ENCODE measurements around the gene ZNF132.
"Not testable (repeated sequence)": the region's sequence is repeated elsewhere in the genome, so short reads cannot be mapped to it uniquely, and the experiment has no call there.

ZNF132 gene

DNA sequence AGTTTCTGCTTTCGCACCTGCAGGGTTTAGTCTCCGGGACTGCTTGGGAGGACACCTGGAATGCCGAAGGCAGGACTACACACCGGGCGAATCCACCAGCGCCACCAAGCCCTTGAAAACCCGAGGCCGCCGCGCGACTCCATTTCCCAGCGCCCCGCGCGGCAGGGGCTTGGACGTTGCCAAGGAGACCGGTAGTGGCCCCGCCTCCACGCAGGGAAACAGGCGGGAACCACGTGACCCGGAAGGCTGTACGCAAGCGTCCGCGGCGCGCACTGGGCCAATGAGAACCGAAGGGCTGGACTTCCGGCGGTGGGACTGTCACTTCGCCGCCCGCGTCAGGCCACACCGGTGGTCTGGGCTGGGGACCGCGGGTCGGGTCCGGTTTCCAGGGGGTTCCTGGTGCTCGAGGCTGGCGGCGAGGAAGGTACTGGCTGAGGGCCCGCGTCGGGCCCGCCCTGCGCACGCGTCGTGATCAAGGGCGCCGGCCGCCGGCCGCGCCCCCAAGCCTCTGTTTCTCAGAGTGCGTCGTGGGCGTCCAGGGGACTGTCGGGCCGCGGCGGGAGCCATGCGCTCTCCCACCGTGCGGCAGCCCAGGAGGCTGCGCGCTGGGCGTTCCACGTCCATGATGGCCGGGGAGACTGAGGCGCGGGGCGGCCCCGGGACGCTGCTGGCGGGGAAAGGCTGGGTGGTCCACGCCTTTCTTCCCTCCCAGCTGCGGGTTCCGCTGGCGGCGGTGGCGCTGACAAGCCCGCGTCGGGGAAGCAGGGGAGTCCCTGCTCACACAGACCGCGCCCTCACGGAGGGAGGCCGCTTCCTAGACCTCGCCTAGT, 27.0 kb upstream of the ZNF132 start, which contains the start of gene ZNF324:
TSS of gene ZNF324 (plus strand) at position 321 of the 830 bp plus-strand sequence. CDS start 2,106 bp downstream, outside the sequence.
- DNase-seq (ENCODE audit: low spot score): peak; percentile 92

DNA sequence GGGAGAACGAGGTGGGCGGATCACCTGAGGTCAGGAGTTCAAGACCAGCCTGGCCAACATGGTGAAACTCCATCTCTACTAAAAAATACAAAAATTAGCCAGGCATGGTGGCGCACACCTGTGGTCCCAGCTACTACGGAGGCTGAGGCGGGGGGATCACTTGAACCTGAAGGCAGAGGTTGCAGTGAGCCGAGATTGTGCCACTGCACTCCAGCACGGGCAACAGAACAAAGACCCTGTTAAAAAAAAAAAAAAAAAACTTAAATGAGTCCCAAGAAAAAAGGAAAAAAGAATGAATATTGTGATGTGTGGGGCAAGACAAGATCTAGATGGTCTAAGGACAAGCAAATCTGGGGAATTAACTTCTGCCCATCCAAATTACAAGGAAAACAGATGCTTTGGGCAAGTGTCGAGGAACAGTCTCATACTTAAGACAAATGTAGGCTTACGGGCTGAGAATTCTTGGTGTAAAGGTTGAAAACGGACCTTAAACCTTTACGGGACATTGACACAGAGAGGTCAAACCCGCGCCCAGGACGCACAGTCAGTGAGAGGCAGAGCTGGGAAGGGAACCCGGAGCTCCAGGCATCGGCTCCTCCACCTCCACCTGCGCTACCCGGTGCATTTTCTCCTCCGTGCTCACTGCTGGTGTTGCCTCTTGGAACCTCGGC, 26.3 kb upstream of the ZNF132 start:
- DNase-seq (ENCODE audit: low spot score): no peak

DNA sequence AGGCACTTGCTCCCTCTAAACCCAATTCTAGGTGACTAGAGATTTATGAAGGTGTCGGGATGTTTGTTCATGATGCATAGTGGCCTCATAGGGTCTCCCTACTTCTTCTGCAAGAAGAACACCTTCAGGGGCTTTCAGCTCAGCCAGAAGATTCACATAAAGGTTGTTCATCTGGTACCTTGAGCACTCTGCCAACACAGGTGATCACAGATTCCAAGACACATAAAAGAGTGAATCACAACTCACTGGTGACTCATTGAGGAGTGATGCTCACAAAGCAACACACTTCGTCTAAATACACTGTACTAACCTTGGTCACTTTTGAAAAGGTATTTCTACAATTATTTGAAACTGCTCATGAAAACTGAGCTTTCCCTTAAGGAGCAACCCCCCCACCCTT, 20.1 kb upstream of the ZNF132 start:
- DNase-seq (ENCODE audit: low spot score): no peak

DNA sequence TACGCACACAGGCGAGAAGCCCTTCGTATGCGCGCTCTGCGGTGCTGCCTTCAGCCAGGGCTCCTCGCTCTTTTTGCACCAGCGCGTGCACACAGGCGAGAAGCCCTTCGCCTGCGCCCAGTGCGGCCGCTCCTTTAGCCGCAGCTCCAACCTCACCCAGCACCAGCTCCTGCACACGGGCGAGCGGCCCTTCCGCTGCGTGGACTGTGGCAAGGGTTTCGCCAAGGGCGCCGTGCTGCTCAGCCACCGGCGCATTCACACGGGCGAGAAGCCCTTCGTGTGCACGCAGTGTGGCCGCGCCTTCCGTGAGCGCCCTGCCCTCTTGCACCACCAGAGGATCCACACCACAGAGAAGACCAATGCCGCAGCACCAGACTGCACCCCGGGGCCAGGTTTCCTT, 16.2 kb upstream of the ZNF132 start:
- DNase-seq (ENCODE audit: low spot score): no peak

DNA sequence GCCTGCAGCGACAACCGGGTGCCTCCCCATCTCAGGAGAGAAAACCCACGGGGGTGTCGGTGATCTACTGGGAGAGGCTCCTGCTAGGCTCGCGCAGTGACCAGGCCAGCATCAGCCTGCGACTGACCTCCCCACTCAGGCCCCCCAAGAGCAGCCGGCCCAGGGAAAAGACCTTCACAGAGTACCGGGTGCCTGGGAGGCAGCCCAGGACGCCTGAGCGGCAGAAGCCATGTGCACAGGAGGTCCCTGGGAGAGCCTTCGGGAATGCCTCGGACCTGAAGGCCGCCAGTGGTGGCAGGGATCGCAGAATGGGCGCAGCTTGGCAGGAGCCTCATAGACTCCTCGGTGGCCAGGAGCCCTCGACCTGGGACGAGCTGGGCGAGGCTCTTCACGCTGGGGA, 15.4 kb upstream of the ZNF132 start:
- DNase-seq (ENCODE audit: low spot score): no peak

DNA sequence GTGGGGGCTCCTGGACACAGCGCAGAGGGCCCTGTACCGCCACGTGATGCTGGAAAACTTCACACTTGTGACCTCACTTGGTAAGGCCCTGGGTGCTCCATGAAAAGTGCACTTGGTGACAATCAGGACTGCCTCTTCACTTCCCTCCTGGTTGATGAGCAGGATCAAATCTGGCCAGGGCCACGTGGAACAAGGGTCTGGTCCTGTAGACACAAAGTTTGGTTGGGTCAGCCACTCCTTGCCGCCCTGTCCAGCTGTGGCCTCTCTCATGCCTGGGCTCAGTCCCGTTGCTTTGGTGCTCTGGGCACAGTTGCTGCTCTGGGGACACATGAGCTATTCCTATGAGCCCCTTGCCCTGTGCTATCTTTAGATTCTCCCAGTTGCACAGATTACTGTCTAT, 13.8 kb upstream of the ZNF132 start:
- DNase-seq (ENCODE audit: low spot score): no peak

DNA sequence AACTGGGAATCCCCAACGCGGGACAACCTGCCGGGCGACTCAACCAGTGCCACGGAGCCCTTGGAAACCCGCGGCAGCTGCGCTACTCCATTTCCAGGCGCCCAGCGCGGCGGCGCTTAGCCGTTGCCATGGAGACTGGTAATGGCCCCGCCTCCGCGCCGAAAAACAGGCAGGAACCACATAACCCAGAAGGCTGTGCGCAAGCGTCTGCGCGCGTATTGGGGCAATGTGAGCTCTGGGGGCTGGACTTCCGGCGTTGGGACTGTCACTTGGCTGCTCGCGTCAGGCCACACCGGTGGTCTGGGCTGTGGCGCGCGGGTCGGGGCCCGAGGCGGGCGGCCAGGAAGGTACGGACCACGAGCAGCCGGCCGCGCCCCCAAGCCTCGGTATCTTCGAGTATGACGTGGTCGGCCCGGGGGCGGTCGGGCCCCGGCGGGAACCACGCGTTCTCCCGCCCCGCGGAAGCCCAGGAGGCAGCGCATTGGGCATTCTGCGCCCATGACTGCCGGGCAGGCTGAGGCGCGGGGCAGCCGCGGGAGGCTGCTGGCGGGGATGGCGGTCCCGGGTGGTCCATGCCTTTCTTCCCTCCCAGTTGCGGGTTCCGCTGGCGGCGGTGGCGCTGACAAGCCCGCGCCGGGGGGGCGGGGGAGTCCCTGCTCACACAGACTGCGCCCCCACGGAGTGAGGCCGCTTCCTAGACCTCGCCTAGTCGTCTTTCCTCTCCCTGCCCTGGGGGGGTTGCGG, 11.6 kb upstream of the ZNF132 start, which contains the start of gene ZNF324B:
TSS of gene ZNF324B (plus strand) at position 265 of the 744 bp plus-strand sequence. CDS start 2,080 bp downstream, outside the sequence.
- DNase-seq (ENCODE audit: low spot score): peak; percentile 93

DNA sequence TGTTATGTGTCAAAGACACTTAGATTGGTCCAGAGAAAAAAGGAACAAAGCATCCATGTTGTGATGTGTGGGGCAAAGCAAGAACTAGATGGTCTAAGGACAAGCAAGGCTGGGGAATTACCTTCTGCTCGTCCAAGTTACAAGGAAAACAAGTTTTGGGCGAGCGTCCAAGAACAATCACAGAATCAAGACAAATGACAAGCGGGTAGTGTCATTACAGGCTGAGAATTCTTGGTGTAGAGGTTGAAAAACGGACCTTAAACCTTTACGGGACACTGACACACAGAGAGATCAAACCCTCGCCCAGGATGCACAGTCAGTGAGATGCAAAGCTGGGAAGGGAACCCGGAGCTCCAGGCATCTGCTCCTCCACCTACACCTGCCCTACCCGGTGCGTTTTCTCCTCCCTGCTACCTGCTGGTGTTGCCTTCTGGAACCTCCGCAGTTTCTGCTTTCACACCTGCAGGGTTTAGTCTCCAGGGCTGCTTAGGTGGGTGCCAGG, 11.0 kb upstream of the ZNF132 start:
- no peak for DNase-seq (ENCODE audit: low spot score)

DNA sequence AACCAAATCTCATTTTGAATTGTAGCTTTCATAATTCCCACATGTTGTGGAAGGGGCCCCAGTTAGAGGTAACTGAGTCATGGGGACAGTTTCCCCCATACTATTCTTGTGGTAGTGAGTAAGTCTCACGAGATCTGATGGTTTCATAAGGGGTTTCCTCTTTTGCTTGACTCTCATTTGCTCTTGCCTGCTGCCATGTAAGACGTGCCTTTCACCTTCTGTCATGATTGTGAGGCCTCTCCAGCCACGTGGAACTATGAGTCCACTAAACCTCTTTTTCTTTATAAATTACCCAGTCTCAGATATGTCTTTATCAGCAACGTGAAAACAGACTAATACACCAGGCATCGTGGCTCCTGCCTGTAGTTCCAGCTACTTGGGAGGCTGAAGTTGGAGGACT, 10.0 kb upstream of the ZNF132 start:
- DNase-seq (ENCODE audit: low spot score): not testable (repeated sequence)

DNA sequence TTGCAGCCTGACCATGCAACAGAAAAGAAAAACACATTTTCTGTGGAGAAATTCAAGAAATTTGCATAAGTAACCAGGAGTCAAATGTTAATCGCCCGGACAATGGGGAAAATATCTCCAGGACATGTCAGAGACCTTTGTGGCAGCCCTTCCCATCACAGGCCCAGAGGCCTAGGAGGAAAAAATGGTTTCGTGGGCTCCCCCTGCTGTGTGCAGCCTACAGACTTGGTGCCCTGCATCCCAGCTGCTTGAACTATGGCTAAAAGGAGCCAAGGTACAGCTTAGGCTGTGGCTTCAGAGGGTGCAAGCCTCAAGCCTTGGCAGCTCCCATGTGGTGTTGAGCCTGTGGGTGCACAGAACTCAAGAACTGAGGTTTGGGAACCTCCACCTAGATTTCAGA, 8.9 kb upstream of the ZNF132 start:
- not testable (repeated sequence) for DNase-seq (ENCODE audit: low spot score)

DNA sequence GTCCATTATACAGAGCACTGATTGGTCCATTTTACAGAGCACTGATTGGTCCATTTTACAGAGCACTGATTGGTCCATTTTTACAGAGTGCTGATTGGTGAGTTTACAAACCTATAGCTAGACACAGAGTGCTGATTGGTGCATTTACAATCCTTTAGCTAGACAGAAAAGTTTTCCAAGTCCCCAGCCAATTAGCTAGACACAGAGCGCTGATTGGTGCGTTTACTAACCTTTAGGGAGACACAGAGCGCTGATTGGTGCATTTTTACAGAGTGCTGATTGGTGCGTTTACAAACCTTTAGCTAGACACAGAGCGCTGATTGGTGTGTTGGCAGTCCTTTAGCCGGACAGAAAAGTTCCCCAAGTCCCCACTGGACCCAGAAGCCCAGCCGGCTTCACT, 3.0 kb upstream of the ZNF132 start:
- not testable (repeated sequence) for DNase-seq (ENCODE audit: low spot score)

DNA sequence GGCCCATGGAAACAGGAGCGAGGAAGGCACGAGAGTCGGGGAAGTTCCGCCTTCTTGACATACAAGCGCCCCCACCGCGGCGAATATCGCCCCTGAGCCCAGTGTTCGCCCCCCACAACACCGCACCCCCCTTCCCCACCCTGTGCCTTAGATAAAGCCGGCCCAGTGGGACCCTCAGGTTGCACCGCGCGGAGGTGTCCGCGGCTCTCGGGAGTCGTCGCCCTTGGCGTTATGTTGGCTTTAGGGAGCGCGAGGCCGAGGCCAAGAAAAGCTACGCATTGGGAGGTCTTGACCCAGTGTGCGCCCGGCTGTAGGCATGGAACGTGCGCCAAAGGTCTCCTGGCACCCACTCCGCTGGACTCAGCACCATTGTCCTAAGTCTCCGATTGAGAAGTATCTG, 603 bp upstream of the ZNF132 start:
- no peak for DNase-seq (ENCODE audit: low spot score)

DNA sequence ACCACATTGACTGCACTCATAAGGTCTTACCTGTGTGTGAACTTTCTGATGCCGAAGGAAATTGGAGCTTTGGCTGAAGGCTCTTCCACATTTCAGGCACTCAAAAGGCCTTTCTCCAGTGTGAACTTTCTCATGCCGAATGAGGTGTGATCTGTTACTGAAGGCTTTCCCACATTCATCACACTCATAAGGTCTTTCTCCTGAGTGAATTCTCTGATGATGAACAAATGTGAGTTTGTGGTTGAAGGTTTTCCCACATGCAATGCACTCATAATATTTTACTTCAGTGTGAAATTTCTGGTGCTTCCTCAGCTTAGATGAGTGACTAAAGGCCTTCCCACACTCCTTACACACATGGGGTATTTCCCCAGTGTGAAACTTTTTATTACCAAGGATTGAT, 5.7 kb downstream of the ZNF132 start:
- no peak for DNase-seq (ENCODE audit: low spot score)

DNA sequence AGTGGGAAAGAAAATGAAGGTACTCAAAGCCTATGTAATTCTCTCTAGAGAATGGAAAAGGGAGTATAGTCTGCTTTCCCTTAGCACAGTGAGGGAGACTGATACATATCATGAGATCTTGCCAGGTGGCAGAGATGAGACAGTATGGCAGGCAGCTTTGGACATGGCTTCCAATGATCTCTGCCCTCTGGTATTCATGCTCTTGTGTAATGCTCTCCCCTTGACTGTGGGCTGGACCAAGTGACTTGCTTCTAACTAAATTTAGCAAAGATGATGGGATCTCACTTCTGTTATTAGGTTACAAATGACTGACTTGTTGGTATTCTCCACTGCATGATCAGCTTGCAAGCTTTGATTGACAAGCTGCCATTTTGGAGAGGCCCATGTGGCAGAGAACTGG, 10.2 kb downstream of the ZNF132 start:
- no peak for DNase-seq (ENCODE audit: low spot score)

DNA sequence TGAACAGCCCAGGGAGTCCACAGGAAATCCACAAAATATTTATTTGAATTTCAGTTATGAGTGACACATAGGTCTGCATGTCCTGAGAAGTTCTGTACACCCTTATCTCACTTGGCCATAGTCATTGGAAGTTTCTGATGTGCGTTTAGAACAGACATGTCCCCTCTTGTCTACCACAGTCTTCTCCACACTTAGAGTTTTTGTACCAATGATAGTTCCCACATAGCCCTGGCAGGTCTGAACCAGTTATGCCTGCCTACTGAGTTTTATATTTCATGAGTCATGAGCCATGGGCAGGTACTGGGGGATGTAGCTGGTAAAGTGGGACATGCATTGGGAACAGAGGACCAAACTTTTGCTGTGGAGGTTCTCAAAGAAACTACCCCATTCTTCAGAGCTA, 11.3 kb downstream of the ZNF132 start:
- no peak for DNase-seq (ENCODE audit: low spot score)

DNA sequence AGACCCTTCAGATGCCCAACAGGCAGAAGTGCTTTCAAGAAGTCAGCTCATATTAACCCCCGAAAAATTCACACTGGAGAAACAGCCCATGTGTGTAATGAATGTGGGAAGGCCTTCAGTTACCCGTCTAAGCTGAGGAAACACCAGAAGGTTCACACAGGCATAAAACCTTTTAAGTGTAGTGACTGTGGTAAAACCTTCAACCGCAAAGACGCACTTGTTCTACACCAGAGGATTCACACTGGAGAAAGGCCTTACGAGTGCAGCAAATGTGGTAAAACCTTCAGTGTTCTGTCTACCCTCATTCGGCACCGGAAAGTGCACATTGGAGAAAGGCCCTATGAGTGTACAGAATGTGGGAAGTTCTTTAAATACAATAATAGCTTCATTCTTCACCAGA, 22.9 kb downstream of the ZNF132 start:
- DNase-seq (ENCODE audit: low spot score): no peak

DNA sequence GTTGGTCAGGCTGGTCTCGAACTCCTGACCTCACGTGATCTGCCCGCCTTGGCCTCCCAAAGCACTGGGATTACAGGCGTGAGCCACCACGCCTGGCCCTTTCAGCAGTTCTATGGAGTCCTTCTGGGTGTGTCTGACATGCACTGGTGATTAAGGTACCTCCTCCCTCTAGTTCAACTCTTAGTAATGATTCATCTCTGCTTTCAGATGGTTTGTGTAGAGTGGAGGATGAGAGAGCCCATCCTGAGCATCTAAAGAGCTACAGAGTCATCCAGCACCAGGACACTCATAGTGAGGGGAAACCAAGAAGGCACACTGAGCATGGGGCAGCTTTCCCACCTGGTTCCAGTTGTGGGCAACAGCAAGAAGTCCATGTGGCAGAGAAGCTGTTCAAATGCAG, 23.3 kb downstream of the ZNF132 start:
- no peak for DNase-seq (ENCODE audit: low spot score)

DNA sequence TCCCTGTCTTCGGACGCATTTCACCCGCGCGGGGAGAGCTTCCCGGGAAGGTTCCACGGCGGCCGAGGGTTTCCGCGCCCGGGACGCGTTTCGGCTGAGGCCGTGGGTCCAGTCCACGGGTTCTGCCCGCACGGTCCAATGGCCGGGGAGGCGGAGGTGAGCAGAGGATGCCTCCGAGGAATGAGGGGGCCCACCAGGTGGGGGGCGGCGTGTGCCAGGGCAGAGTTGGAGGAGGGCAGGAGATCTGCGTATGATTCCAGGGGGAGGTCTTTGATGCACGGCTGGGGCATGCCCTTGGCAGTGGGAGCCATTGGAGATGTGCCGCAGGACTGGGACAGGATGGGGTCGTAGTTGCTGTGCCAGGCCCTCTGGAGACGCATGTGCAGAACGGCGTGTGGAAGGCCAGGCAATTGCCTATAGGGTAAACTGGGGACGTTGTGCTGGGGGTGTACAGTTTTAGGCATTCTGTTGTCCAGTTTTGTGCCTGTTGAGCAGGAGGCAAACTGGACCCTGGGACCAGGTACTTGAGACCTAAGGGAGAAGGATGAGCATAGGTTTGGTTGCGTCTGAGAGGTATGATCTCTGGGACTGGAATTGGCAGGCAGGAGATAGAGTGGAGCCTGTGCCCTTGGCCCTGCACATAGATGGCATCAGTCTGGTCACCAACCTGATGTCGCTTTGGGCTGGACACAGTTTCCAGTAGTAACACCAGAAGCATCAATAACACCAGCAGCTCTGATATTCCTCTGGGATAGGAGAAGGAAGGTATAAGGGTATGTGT, 30.8 kb downstream of the ZNF132 start:
- no peak for DNase-seq (ENCODE audit: low spot score)

DNA sequence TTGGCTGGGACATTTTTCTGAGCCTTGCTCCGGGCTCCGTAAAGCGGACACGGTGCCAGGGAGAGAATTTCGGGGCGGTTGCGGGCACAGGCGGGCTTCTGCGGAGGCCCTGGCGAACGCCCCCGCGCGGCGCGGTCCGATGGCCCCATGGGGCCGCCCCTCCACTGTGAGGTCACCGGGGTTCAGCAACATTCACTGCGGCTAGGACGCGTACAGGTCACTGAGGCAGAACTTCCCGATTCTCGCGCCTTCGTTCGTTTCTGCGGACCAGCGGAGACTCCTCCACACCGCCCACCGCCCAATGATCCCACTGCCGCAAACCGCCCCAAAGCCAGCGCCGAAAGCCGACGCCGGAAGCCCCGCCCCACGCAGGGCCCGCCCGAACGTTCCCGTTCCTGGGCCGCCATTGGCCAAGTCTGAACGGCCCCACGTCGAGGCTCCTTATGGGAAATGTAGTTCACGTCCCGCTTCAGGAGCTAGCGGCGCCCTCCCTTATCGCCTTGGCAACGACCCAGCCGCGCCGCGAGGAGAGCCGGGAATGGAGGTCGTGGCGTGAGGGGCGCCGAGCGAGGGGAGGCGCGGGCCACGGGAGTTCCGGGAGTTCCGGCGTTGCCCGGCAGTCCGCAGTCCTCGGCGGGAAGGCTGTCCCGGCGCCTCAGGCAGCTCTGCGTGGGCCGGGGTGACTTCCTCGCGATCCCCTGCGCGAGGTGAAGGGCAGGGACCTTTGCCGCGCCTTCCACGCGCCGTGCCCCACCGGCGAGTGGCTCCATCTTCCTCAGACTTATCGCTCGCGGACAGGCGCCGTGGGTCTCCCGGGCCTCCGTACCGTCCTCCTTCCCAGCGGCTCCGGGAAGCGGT, 31.6 kb downstream of the ZNF132 start, which contains the start of gene ZNF584:
TSS of gene ZNF584 (plus strand) at position 498 of the 858 bp plus-strand sequence. CDS start 499 bp downstream, outside the sequence.
- peak; percentile 93 for DNase-seq (ENCODE audit: low spot score)

DNA sequence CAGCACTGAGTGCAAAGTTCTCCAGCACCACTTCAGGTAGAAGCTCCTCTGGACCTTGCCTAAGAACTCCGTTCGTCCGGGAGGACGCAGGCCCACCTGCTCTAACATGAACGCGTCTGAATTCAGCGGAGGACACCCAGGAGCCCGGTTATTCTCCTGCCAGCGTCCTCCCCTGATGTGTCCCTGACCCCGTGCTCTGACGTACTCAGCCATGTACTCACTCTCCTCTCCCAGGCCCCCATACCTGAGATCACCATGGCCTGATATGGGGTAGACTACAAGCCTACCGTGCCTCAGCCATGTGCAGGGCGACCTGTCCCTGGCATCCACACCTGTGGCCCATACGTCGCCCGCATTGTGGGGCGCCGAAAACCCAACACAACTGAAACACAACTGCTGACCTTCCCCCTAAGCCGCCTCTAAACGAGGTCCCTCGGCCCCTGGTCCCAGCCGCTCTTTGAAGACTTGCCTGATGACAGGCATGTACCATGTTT, 32.2 kb downstream of the ZNF132 start:
- DNase-seq (ENCODE audit: low spot score): no peak

All from kidney capillary endothelial cell (primary cell).